Measurements from ENCODE around the gene IL5. TPM values are rescaled to one million over a fixed set of nuclear protein-coding genes. Genes with fewer than 3 reads are reported as not detected.

Gene IL5
- total and polyA plus RNA-seq, 2 donors (not counting 3 experiments of a cell fraction or from before 2014, with no cell fraction given): not detected

DNA sequence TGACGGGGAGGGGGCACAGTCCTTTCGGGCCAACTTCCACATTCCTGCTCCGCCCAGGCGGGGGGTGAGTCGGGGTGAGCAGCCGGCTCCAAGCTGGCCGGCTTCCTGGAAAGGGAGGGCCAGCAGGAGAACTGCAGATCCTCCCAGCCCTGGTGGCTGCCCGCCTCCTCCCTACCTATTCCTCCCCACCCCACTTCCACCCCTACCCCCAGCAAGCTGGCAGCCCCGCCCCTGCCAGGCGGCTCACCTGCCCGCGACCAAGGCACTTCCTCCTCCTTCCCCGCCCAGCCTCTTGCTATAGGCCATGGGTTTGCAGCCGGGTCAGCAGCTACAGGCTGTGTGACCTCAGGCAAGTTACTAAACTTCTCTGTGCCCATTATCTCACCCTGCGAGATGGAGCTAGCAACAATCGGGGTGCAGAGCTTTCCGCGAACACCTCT is 47.1 kb downstream of the IL5 start:
- DNase-seq (ENCODE audit: low read depth, low spot score): peak; percentile 67
- Histone ChIP-seq H4K20me1 (replicated peaks; ENCODE audit: control insufficient read depth, extremely low read depth, insufficient read depth, low read length) (no peaks in the 10 kb centered on the region), H3K79me2 (ENCODE audit: control insufficient read depth, insufficient read depth, low read length) (no peaks in the 10 kb centered on the region), H3K9ac (replicated peaks; ENCODE audit: extremely low read depth, insufficient read depth, low read length) (peak overlapping the region; percentile 51), H3K9me1 (replicated peaks; ENCODE audit: control insufficient read depth, extremely low read depth, insufficient read depth, low read length) (no peaks in the 10 kb centered on the region), H2AFZ (ENCODE audit: low read depth, low read length) (peak overlapping the region; percentile 58), H3K27ac (ENCODE audit: insufficient read depth, low read depth, low read length) (peak overlapping the region; percentile 82), H3K36me3 (ENCODE audit: control insufficient read depth in 2 of 2, extremely low read depth in 1 of 2, insufficient read depth in 2 of 2, low read length in 2 of 2) (no peaks in the 10 kb centered on the region), H3K4me1 (ENCODE audit: control insufficient read depth, extremely low read depth, insufficient read depth, low read length) (peaks cover 31% of the 10 kb centered on the region), H3K27me3 (ENCODE audit: control insufficient read depth in 2 of 2, insufficient read depth in 2 of 2, low read length in 2 of 2) (no peaks in the 10 kb centered on the region), H3K4me3 (replicated peaks in 1 of 3; ENCODE audit: insufficient read depth in 1 of 3, low read depth in 1 of 3, low read length in 3 of 3) (peak overlapping the region; percentile 25 to 48 (median 39)), H3K4me2 (ENCODE audit: insufficient read depth, low read length) (peak overlapping the region; percentile 67), H3K9me3 (replicated peaks; ENCODE audit: control insufficient read depth, insufficient read depth, low read length) (no peaks in the 10 kb centered on the region)
- TF ChIP-seq MAX (IDR thresholded peaks at IDR 0.05; ENCODE audit: insufficient read depth, insufficient read length) (no peak), JUN (IDR thresholded peaks at IDR 0.05; ENCODE audit: borderline replicate concordance, insufficient read depth, insufficient read length, low read depth) (no peak), FOS (IDR thresholded peaks at IDR 0.05; ENCODE audit: borderline replicate concordance, insufficient read depth, low read length) (no peak), MYC (IDR thresholded peaks at IDR 0.05; ENCODE audit: low read depth, low read length) (no peak), POLR2AphosphoS5 (IDR thresholded peaks at IDR 0.05; ENCODE audit: insufficient read depth, low read depth, low read length) (no peak), EZH2 (IDR thresholded peaks at IDR 0.05; ENCODE audit: borderline replicate concordance, low read depth, low read length, severe bottlenecking) (no peak), GATA2 (IDR thresholded peaks at IDR 0.05; ENCODE audit: insufficient read depth, insufficient read length, low read depth, low read length) (no peak), POLR2A (IDR thresholded peaks at IDR 0.05; ENCODE audit: low read depth, low read length) (no peak)
- TF ChIP-seq, protein P1, sequence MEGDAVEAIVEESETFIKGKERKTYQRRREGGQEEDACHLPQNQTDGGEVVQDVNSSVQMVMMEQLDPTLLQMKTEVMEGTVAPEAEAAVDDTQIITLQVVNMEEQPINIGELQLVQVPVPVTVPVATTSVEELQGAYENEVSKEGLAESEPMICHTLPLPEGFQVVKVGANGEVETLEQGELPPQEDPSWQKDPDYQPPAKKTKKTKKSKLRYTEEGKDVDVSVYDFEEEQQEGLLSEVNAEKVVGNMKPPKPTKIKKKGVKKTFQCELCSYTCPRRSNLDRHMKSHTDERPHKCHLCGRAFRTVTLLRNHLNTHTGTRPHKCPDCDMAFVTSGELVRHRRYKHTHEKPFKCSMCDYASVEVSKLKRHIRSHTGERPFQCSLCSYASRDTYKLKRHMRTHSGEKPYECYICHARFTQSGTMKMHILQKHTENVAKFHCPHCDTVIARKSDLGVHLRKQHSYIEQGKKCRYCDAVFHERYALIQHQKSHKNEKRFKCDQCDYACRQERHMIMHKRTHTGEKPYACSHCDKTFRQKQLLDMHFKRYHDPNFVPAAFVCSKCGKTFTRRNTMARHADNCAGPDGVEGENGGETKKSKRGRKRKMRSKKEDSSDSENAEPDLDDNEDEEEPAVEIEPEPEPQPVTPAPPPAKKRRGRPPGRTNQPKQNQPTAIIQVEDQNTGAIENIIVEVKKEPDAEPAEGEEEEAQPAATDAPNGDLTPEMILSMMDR (IDR thresholded peaks at IDR 0.05; ENCODE audit: extremely low read depth in 1 of 2, insufficient read depth in 1 of 2, low read depth in 1 of 2, low read length in 2 of 2): no peak
- ChIA-PET CTCF (interaction anchor here (0.6 to 8.4 kb wide), 11 partner anchors 9 to 324 kb away, joined by 3 to 220 read pairs (median 4); no protein-coding TSS in a partner anchor), POLR2A (interaction anchor here (0.5 to 1.6 kb wide), 3 partner anchors 66 to 348 kb away, joined by 3 to 6 read pairs (median 3); no protein-coding TSS in a partner anchor)
- intact Hi-C loops (cut with micrococcal nuclease) (loop anchor here (1.0 to 10.0 kb wide), 4 partner anchors 27 to 434 kb away; partner anchors contain the start of genes IL3 and SLC22A4), dilution Hi-C loops (cut with MboI; ENCODE audit: extremely low pct_ligation_motif_present, low sequenced_read_pairs) (no loop called here)
- BruUV-seq (replicated peaks): no TSS peak
- peak; percentile 76 for FAIRE-seq

Data from endothelial cell of umbilical vein (primary cell).